HUES64 (cell line): ENCODE data around the gene DOCK4.
"Not testable (repeated sequence)": the region's sequence is repeated elsewhere in the genome, so short reads cannot be mapped to it uniquely, and the experiment has no call there.

Experiments
- H3K27ac ChIP-seq: 2 replicates; pipeline ENCODE4 v1.7.0; 2013; ENCODE audit warnings: low read depth, low read length, inconsistent platforms
- H3K27me3 ChIP-seq: 2 replicates; pipeline ENCODE4 v1.6.1; 2013; ENCODE audit warnings: mild to moderate bottlenecking, low read length; ENCODE audit not compliant: insufficient read depth
- H3K36me3 ChIP-seq: 2 replicates; pipeline ENCODE4 v1.6.1; 2013; ENCODE audit warnings: mild to moderate bottlenecking, low read length; ENCODE audit not compliant: insufficient read depth
- H3K4me1 ChIP-seq: 2 replicates; pipeline ENCODE4 v1.6.1; 2013; ENCODE audit warnings: mild to moderate bottlenecking, low read length, moderate library complexity; ENCODE audit not compliant: insufficient read depth
- H3K4me3 ChIP-seq: 2 replicates; pipeline ENCODE4 v1.5.1; 2013; ENCODE audit warnings: mild to moderate bottlenecking, low read length, moderate library complexity
- H3K9ac ChIP-seq: 2 replicates; pipeline ENCODE4 v1.6.1; 2013; ENCODE audit warnings: mild to moderate bottlenecking, low read depth, low read length
- H3K9me3 ChIP-seq: 2 replicates; pipeline ENCODE4 v1.6.1; 2013; ENCODE audit warnings: low read depth, low read length; ENCODE audit not compliant: insufficient read depth
- WGBS: fragments of 150-250, 120-280 bp; methylation state at CpG from one replicate; pipeline ENCODE4 v1.1.7; 2013; ENCODE audit warnings: missing lambda C conversion rate; 5-methylcytosine and 5-hydroxymethylcytosine counted together

DOCK4 gene

GRCh38 chr7:111914291-111914690, 291.9 kb downstream of the DOCK4 start:
- Histone ChIP-seq H3K36me3 (no peaks in the 10 kb centered on the region), H3K4me3 (no peak overlapping the region), H3K4me1 (no peaks in the 10 kb centered on the region), H3K27me3 (no peaks in the 10 kb centered on the region), H3K27ac (no peak overlapping the region), H3K9ac (no peak overlapping the region), H3K9me3 (no peaks in the 10 kb centered on the region)
- WGBS = 88% methylated on average over 3 of the region's 3 CpGs

DNA sequence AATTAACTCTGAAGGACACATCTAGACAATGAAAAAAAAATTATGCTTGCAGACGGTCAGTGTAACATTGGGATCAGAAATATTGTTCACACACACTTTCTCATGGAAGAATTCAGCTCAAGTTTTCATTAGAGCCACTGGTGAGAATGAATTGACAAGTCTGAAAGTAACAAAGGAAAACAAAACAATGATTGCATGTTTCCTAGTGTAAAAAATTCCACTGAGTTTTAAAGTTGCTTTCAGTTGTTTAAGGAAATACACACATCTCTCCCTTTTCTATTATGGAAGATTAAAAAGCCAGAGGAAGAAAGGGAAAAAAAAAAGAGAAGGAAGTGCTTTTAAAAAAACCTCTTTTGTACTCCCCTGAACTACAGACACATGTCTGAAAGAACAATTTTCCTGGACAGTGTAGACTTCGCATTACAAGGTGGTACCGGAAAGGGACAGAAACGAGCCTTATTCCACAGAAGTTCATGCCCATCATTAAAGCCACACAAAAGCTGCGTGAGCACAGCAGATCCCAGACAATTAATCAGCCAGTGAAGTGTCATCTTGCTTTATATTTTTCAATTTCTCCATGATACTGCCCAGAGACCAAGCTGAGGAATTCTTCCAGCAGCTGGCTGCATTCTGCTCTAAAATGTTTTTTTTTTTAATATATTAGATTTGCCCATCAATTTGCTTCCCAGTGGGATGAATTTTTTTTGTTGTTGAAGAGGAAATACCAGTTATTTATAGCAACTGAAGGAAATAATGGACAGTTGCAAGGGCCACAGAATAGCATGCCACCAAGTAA, 294.8 kb downstream of the DOCK4 start:
- Histone ChIP-seq H3K4me1 (no peaks in the 10 kb centered on the region), H3K27ac (no peak overlapping the region), H3K9me3 (no peaks in the 10 kb centered on the region), H3K36me3 (no peaks in the 10 kb centered on the region), H3K4me3 (no peak overlapping the region), H3K9ac (no peak overlapping the region), H3K27me3 (no peaks in the 10 kb centered on the region)
- 93% methylated on average over 5 of the region's 5 CpGs for WGBS

GRCh38 chr7:111910656-111911055, 295.5 kb downstream of the DOCK4 start:
- Histone ChIP-seq H3K36me3 (no peaks in the 10 kb centered on the region; the same call in 1 of the 2 replicates), H3K9me3 (no peaks in the 10 kb centered on the region), H3K27ac (no peak overlapping the region), H3K4me3 (no peak overlapping the region), H3K27me3 (no peaks in the 10 kb centered on the region), H3K4me1 (no peaks in the 10 kb centered on the region), H3K9ac (no peak overlapping the region)
- 97% methylated on average over 5 of the region's 5 CpGs for WGBS

DNA sequence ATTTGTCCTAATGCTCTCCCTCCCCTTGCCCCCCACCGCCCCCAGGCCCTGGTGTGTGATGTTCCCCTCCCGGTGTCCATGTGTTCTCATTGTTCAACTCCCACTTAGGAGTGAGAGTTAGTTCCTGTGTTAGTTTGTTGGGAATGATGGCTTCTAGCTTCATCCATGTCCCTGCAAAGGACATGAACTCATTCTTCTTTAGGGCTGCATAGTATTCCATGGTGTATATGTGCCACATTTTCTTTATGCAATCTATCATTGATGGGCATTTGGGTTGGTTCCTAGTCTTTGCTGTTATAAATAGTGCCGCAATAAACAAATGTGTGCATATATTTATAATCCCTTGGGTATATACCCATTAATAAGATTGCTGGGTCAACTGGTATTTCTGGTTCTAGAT, 297.5 kb downstream of the DOCK4 start:
- H3K4me1 ChIP-seq, H3K9ac ChIP-seq, H3K4me3 ChIP-seq, H3K27me3 ChIP-seq, H3K36me3 ChIP-seq, H3K27ac ChIP-seq, H3K9me3 ChIP-seq: not testable (repeated sequence)
- 86% methylated on average over 1 of the region's 3 CpGs for WGBS

DNA sequence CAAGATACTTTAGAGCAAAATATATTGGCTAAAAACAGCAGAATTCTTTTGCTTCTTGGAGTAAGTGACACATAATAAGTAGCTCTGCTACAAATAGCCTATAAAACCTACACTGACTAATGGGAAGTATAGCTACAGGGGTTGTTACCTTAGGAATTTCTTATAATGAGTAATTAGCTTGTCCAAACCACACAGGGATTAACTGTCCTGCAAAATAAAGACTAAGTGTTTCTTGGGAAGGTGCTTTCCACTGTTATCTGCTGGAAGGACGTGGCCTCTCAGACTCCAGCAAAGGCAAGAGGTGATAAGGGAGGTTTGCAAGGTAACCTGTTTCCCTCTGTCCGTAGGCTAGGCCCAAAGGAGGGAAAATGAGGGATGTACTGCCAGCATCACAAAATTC, 302.4 kb downstream of the DOCK4 start:
- Histone ChIP-seq H3K27ac (no peak overlapping the region), H3K4me3 (no peak overlapping the region), H3K9ac (no peak overlapping the region), H3K9me3 (no peaks in the 10 kb centered on the region), H3K4me1 (peaks cover 11% of the 10 kb centered on the region), H3K36me3 (no peaks in the 10 kb centered on the region; the same call in 1 of the 2 replicates), H3K27me3 (no peaks in the 10 kb centered on the region)
- 79% methylated on average over 2 of the region's 2 CpGs for WGBS

- no peak overlapping the region for H3K4me3 ChIP-seq
- H3K36me3 ChIP-seq = no peaks in the 10 kb centered on the region; the same call in 1 of the 2 replicates
- WGBS = 91% methylated on average over 1 of the region's 1 CpG
- H3K9ac ChIP-seq = no peak overlapping the region
- H3K4me1 ChIP-seq = peaks cover 11% of the 10 kb centered on the region
- H3K9me3 ChIP-seq = no peaks in the 10 kb centered on the region
- no peaks in the 10 kb centered on the region for H3K27me3 ChIP-seq
- no peak overlapping the region for H3K27ac ChIP-seq
These were observed 303.2 kb downstream of the DOCK4 start for GRCh38 chr7:111903016-111903415.

DNA sequence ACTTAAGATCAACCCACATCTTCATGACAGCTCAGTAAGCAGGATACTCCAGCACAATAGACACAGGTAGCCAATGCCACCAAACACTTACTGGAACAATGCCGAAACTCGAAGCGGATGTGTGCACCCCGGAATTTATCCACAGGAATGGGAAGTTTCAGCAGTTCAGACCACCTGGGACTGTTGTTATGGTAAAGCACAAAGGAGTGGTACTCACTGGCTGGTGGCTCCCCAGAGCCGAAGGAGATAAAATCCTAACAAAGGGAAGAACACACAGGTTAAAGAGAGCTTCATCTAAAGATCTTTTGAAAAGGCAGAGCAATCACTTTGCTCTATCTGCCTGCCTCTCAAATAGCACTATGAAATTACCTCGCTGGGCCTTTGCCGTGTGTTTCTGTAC, 305.9 kb downstream of the DOCK4 start:
- WGBS = 95% methylated on average over 7 of the region's 7 CpGs
- Histone ChIP-seq H3K9me3 (no peaks in the 10 kb centered on the region), H3K27me3 (no peaks in the 10 kb centered on the region)

DNA sequence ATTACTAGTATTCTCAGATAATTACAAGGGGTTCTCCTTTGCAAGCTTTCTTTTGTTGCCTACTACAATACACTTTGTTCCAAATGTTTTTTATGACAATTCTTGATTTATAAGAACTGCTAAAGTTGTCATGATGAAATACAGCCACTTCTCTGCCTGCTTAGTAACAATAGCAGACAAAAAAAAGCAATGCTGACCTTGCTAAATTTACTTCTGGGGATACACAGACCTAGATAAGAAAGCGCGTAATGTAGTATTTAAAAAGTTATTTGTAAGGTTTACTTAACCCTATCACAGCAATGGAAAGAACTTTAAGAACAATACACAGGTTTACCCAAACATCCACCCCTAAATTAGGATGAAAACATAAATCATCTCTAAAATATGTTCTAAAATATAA, 311.1 kb downstream of the DOCK4 start:
- Histone ChIP-seq H3K9ac (no peak overlapping the region), H3K36me3 (no peaks in the 10 kb centered on the region; the same call in 1 of the 2 replicates), H3K9me3 (no peaks in the 10 kb centered on the region), H3K4me1 (no peaks in the 10 kb centered on the region), H3K27me3 (no peaks in the 10 kb centered on the region), H3K4me3 (no peak overlapping the region), H3K27ac (no peak overlapping the region)
- WGBS = no CpG with 5 or more reads among the region's 2 CpGs

More for the DNA sequence above, 305.9 kb downstream of the DOCK4 start:
- no peaks in the 10 kb centered on the region; the same call in 1 of the 2 replicates for H3K36me3 ChIP-seq
- no peak overlapping the region for H3K9ac ChIP-seq
- no peak overlapping the region for H3K4me3 ChIP-seq
- peaks cover 11% of the 10 kb centered on the region for H3K4me1 ChIP-seq
- H3K27ac ChIP-seq = no peak overlapping the region

DNA sequence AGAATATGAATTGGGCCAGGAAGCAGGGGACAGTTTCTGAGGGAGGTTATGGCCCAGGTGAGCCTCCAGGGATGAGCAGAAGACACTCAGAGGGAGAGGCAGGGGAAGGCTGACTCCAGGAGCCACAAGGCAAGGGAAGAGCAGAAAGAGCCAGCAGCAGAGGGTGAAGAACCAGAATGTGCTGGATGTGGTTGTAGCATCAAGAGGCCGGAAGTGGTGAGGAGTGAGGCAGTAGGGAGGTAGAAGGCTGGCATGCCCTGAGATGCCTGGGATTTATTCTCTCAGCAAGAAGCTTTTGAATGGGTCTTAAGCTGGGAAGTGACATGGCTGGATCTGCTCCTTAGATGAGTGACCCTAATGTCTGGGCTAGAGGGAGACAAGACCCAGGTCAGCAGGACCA, 311.7 kb downstream of the DOCK4 start:
- no peaks in the 10 kb centered on the region; the same call in 1 of the 2 replicates for H3K36me3 ChIP-seq
- no peaks in the 10 kb centered on the region for H3K4me1 ChIP-seq
- no peak overlapping the region for H3K9ac ChIP-seq
- H3K4me3 ChIP-seq = no peak overlapping the region
- H3K9me3 ChIP-seq = no peaks in the 10 kb centered on the region
- 83% methylated on average over 1 of the region's 1 CpG for WGBS
- no peaks in the 10 kb centered on the region for H3K27me3 ChIP-seq
- H3K27ac ChIP-seq = no peak overlapping the region

- no peak overlapping the region for H3K27ac ChIP-seq
- H3K9ac ChIP-seq = no peak overlapping the region
- H3K27me3 ChIP-seq = no peaks in the 10 kb centered on the region
- H3K4me3 ChIP-seq = no peak overlapping the region
- 97% methylated on average over 4 of the region's 5 CpGs for WGBS
- no peaks in the 10 kb centered on the region for H3K9me3 ChIP-seq
- H3K4me1 ChIP-seq = no peaks in the 10 kb centered on the region
- no peaks in the 10 kb centered on the region for H3K36me3 ChIP-seq
These were observed 313.0 kb downstream of the DOCK4 start for GRCh38 chr7:111893190-111893589.

DNA sequence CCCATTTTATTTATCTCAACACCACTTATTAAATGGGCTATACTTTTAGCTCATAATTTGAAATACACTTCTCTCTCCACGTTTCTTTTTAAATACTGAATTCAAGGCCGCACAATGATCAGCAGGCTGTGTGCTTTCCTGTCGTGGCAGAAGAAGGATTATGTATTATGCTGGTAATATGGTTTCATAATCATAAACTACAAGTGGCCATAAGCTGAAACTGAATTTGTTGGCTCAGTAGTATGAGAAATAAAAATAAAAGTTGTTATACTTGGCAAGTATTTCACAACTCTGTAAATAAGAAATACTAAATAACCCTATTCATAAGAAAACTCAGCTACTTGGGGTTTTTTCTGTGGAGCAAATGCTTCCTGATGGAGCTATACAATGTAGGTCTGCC, 313.6 kb downstream of the DOCK4 start:
- H3K27ac ChIP-seq = no peak overlapping the region
- no peaks in the 10 kb centered on the region for H3K4me1 ChIP-seq
- no peaks in the 10 kb centered on the region for H3K9me3 ChIP-seq
- H3K9ac ChIP-seq = no peak overlapping the region
- 95% methylated on average over 3 of the region's 3 CpGs for WGBS
- H3K36me3 ChIP-seq = no peaks in the 10 kb centered on the region
- no peaks in the 10 kb centered on the region for H3K27me3 ChIP-seq
- H3K4me3 ChIP-seq = no peak overlapping the region

- no peak overlapping the region for H3K27ac ChIP-seq
- 94% methylated on average over 1 of the region's 1 CpG for WGBS
These were observed 318.5 kb downstream of the DOCK4 start for GRCh38 chr7:111887734-111888133.

More at GRCh38 chr7:111887734-111888133, 318.5 kb downstream of the DOCK4 start:
- Histone ChIP-seq H3K4me1 (no peaks in the 10 kb centered on the region), H3K4me3 (no peak overlapping the region), H3K9me3 (no peaks in the 10 kb centered on the region), H3K27me3 (no peaks in the 10 kb centered on the region), H3K9ac (no peak overlapping the region), H3K36me3 (no peaks in the 10 kb centered on the region)
